GM21528 (cell line): ENCODE data around the gene PRORP.
"Not testable (repeated sequence)": the region's sequence is repeated elsewhere in the genome, so short reads cannot be mapped to it uniquely, and the experiment has no call there.

Source experiments
- ATAC-seq: cut with Tn5 transposase; IDR thresholded peaks from one replicate; pipeline ENCODE4 v1.9.1; 2021; ENCODE audit warnings: mild to moderate bottlenecking, moderate library complexity; ENCODE audit not compliant: unreplicated experiment, low FRiP score

Gene PRORP

DNA sequence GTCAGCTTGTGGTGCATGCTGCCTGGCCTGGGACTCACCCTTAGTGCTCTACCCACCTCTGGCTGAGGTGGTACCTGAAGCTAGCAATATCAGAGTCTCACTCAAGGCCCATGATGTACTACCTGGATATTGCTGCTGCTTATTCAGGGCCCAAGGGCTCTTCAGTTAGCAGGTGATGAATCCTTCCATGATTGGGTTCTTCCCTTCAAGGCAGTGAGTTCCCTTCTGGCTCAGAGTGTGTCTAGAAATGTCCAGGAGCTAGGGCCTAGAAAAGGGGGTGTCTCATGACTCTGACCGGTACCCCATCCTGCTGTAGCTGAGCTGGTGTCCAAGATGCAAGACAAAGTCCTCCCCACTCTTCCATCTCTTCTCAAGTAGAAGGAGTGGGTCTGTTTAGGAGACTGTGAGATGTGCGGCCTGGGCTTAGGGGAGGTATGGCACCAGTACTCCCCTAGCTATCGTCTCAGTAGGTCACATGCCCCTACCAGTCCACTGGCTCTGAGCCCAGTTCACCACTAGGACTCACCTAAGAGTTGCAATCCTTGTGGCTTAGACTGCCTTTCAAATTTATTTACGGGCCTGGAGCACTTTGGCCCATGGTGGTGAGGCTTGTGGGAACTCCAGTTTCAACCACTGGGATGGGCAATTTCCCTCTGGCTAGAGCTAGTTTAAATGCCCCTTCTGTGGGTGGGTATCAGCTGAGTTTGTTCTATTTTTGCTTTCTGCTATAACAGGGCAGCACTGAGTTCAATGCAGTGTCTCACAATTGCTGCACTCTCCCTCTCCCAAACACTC lies 12.2 kb downstream of the PRORP start:
- no peak for ATAC-seq

DNA sequence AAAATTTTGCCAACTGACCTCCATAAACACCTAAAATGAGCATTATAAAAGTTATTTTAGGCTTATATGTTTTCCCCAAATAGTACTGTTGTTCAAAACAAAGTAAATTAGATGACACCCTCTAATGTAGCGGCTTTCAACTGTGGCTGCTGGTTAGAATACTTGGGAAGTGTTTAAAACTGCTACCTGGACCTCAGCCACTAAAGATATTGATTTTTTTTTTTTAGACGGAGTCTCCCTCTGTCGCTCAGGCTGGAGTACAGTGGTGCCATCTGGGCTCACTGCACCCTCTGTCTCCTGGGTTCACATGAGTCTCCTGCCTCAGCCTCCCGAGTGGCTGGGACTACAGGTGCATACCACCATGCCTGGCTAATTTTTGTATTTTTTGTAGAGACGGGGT lies 16.2 kb downstream of the PRORP start:
- no peak for ATAC-seq

DNA sequence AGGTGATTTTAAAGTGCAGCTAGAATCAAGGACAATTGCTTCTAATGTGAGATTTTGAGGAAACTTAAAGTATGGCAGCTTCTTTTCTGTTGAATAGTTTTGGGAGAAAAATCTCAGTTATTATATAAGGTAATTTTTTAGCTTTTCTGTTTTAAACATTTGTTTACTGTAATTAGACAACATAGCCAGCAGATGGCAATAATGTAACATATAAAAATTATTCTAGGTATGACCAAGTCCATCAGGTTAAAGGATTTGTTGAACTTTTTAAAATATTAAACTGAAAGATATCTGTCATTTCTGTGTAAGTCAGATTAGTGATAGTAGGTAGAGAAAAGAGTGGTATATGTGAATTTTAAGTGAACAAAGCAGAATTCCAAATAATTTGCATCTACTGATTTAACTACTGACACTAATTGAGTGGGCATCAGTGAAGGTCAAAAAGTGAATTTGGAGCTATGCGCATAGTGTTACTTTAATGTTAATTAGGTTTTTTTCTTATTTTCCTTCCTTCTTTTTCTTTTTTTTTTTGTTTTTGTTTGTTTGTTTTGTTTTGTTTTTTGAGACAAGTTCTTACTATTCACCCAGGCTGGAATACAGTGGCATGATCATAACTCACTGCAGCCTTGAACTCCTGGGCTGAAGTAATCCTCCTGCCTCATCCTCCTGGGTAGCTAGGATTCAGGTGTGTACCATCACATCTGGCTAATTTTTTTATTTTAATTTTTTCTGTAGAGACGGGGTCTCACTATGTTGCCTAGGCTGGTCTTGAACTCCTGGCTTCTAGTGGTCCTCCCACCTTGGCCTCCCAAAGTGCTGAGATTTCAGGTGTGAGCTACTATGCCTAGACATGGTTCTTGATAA lies 18.6 kb downstream of the PRORP start:
- ATAC-seq, result no peak

DNA sequence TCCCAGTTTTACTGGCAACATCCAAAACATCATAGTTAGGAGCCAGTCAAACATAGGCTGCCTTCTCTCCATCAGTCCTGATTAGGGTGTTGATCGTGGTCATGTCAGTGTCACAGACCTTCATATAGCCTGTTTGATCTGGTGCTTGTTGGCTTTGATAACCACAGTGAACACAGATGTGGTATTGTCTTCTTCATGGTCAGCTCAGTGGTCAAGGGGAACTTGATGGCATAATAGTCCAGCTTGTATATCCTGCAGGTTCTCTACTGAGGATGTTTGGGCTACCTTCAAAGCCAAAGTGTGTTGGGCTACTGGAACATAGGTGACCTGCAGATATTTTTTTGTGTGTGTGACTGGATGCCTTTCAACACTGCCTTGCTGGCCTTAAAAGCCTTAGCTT lies 21.7 kb downstream of the PRORP start:
- no peak for ATAC-seq

DNA sequence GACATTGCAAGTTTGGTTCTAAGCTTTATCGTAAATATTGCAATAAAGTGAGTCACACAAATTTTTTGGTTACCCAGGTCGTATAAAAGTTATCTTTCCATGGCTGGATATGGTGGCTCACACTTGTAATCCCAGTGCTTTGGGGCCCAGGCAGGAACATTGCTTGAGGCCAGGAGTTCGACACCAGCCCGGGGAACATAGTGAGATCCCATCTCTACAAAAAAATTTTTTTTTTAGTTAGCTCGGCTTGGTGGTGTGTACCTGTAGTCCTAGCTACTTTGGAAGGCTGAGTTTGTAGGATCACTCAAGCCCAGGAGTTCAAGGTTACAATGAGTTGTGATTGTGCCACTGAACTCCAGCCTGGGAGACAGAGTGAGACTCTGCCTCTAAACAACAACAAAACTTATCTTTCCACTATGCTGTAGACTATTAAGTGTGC lies 24.4 kb downstream of the PRORP start:
- no peak for ATAC-seq

DNA sequence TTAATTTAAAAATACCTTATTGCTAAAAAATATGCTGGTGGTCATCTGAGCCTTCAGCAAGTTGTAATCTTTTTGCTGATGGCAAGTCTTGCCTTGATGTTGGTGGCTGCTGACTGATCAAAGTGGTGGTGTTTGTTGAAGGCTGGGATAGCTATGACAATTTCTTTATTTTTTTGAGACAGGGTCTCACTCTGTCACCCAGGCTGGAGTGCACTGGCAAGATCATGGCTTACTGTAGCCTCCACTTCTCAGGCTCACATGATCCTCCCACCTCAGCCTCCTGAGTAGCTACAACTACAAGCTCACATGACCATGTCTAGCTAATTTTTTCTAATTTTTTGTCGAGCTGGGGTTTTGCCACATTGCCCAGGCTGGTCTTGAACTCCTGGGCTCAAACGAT lies 24.8 kb downstream of the PRORP start:
- ATAC-seq, result no peak

DNA sequence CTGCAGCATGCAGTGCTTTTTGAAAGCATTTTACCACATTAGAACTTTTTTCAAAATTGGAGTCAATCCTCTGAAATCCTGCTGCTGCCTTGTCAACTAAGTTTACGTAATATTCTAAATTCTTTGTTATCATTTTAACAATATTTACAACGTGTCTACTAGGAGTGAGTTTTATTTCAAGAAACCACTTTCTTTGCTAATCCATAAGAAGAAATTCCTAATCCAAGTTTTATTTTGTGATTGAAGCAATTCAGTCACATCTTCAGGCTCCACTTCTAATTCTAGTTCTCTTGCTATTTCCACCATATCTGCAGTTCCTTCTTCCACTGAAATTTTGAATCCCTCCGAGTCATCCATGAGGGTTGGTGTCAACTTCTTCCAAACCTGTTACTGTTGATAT lies 25.4 kb downstream of the PRORP start:
- no peak for ATAC-seq

DNA sequence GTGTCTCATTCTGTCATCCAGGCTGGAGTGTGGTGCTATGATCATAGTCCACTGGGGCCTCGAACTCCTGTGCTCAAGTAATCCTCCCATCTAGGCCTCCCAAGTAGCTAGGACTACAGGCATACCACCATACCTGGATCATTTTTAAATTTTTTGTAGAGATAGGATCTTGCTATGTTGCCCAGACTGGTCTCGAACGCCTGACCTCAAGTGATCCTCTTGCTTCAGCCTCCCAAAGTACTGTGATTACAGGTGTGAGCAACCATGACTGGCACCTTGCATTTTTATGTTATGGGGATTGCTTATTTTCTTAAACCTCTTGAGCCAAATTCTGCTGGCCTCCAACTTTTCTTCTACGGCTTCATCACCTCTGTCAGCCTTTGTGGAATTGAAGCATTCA lies 26.9 kb downstream of the PRORP start:
- no peak for ATAC-seq

DNA sequence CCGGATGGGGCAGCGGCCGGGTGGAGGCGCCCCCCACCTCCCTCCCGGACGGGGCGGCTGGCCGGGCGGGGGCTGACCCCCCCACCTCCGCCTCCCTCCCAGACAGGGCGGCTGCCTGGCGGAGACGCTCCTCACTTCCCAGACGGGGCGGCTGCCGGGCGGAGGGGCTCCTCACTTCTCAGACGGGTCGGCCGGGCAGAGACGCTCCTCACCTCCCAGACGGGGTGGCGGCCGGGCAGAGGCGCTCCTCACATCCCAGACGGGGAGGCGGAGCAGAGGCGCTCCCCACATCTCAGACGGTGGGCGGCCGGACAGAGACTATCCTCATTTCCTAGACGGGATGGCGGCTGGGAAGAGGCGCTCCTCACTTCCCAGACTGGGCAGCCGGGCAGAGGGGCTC lies 30.2 kb downstream of the PRORP start:
- ATAC-seq, result not testable (repeated sequence)

DNA sequence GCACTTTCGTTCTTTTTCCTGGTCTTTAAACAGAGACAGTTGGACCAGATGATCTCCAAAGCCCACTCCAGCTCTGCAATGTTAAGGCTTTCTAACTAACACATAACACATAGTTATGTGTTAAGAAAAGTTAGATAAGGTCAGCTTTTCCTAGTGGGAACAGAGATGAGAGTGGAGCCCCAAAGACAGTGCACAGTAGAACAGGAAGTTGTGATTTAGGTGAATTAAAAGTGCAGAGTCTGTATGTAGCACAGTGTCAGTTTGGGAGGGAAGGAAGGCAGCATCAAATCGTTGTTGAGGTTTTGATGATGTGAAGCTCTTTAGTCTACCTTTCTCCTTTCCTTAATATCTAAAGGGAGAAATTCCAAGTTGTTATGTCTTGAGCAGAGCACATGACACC lies 31.7 kb downstream of the PRORP start:
- no peak for ATAC-seq

DNA sequence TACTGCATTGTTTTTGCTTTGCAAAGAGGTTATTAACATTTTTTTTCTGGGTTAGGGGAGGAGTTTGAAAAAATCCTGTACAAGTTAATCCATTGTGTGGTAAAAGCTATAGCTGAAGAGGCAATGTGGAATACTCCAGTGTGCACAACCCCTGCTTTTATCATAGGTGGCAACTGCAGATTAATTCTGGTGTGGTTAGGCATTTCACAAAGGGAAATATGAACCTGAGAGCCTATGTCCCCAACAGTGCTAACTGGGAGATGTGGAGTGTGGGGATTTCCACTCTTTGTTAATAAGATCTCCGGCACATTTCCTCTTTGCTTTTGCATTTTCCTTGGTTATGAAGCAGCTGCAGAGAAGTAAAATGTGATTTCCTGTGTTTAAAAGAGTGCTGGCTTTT lies 33.6 kb downstream of the PRORP start:
- ATAC-seq, result no peak

DNA sequence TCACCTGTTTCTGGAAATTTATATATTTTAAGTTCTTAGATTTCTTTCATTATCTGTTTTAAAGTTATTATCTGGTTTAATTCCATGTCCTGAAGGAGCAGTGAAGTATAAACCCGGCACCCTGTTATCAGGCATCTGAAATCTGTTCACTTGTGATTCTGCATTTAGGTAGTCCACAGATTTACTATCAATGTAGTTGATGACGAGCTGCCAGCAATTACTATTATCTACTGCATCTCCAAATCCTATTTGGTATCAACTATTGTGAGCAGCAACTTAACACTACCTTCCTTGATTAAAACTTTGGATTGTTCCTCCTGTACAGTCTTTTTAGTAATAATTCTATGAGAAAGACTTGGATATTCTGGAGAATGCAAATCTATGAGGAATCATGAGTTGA lies 36.1 kb downstream of the PRORP start:
- no peak for ATAC-seq

DNA sequence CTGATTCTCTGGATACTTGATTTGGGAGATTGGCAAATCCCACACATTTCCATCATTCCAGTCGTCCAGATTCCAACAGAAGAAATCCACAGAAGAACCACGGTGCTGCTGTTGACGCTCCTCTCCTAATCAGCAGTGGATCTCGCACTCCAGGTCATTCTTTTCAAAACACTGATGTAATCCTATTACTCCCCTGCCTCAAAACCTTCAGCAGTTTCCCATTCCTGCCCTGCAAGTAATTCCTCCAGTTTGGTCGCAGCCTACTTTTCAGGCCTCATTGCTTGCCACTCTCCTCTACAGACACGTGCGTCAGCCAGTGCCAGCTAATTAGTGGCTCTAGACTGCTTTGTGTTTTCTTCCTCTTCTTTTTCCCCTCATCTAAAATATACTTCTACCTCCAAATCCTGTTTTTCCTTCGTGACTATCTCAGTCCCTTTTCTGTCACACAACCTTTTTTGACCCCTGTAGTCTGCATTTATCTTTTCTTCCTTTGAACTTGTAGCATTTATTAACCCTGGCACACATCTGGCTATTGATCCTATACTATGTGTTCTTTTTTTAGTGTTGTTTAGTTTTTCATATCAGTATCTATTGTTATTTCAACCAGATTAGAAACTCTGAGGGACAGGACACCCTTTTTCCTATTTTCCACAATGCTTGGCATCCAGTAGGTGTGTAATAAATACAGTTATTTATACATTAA lies 36.8 kb downstream of the PRORP start:
- ATAC-seq, result no peak

DNA sequence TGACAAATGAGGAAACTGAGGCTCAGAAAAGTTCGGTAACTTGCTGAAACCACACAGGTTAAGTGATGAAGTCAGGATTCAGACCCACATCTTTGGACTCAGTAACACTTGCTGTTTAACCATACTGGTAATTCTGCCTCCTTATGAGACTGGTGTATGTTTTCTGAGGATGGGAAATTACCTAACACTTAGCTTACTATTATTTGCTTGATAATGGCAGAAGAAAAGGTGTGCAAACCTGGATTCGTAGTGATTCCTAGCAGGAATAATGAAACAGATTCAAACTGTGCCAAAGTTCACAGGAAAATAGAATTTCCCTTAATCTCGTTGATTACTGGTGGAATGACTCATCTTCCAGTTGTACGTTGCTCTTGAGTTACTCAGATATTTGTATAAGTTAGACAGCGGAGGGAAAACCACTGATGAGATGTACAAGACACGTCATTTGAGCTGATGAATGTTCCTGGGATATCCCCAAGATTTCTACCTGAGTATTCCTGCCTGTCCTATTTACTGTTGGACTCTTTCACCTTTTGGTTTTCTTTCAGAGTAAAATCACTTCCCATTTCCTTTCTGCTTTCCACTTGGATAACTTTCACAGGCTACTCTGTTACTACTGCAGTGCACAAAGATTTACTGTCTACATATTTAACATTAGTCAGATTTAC lies 37.5 kb downstream of the PRORP start:
- ATAC-seq, result no peak

DNA sequence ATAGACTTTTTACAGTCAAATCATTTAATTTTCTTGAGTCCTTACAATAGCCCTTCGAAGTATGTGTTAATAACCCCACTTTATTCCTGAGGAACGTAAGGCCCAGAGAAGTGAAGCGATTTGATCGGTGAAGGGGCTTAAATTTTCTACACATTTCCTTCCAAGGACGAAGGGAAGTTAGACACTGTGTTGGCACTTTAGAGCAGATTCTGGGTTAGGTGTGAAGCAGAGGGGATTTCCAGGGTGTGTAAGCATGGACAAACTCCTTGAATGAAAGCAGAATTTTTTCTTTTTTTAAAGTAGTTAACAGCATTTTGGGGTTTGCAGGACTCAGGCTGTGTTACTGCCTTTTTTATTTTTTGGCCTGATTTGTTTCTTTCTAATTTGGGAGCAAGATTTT lies 38.9 kb downstream of the PRORP start:
- ATAC-seq, result no peak

DNA sequence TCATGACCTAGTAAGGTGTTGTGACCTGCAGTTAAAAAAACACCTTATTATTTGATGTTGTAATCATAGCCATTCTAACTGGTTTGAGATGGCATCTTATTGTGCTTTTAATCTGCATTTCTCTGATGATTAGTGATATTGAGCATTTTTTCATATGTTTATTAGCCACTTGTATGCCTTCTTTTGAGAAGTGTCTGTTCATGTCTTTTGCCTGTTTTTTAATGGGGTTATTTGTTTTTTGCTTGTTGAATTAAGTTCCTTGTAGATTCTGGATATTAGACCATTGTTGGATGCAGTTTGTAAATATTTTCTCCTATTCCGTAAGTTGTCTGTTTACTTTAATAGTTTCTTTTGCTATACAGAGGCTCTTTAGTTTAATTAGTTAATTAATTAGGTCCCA lies 41.0 kb downstream of the PRORP start:
- no peak for ATAC-seq

DNA sequence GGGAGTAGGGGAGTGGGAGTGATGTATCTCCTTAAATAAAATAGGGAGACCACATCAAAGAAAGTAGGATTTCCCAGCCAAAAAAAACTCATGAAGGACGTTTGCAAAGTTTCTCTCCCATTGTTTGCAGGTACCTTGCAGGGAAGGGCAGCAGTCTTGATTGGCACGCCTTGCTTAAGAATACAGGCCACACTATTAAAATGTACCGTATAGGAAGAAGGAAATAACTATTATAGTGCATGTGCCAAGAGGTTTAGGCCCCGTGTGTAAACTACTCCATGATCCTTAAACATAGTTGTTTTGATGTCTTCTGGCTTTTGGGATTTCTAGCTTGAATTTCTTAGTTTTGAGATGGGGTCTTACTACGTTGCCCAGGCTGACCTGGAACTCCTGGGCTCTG lies 42.5 kb downstream of the PRORP start:
- ATAC-seq, result no peak

DNA sequence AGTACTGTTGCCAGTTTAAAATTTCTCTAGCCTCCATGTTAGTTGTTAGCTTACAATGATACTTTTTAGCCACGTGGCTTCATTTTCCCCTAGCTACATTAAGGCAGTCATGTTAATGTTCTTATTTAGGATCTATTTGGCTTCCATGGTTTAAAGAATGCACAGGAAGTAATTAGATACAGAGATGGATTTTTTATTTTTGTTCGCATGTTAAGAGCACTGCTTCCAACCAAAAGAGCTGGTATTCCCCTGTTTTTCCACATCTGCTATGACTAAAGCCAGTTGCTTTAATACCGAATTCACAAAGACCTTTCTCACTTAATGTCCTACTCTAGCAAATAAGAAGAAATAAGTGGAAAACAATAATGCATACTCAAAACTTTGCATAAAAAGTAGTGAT lies 45.1 kb downstream of the PRORP start:
- no peak for ATAC-seq
